ENCODE data around the gene NOTCH4. TPM values are rescaled to one million over a fixed set of nuclear protein-coding genes. Genes with fewer than 3 reads are reported as not detected.
"Not testable (repeated sequence)": the region's sequence is repeated elsewhere in the genome, so short reads cannot be mapped to it uniquely, and the experiment has no call there.

Gene NOTCH4
- total and polyA plus RNA-seq, 8 donors: 3.1 to 45.2 (median 5.9) TPM

DNA sequence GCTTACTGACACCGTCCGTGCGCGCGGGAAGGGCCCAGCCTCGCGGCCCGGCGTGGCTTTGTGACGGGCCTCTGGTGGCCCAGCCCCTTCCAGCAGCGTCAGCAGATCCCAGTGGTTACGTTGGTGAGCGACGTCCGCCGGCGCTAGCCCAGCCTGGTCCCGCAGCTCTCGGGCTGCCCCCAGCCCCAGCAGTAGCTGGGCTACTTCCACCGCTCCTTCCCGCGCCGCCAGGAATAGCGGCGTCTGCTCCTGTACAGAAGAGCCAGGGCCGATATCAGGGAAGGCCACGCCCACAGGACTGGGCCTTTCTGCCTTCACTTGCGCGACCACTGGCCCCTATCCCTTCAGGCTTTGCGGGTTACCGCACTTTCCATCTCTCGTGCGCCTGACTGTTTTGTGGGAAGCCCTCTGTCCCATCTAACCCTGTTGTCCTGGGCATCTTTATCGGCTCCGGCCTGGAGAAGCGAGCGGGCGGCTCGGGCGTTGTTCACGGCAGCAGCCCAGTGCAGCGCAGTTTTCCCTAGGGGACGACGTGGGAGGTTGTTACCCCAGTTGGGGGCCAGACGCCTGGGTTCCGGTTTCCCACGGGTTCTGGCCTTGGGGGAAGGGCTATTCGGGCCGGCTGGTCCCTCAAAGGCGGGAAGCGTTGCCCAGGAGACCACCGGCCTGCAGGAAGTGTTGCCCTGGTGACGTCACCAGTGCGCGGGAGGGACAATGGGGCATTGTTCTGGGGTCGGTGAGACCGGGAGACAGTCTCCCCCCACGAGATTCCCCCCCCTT is 27.8 kb downstream of the NOTCH4 start:
- 0% methylated on average over 55 to 58 of the region's 58 CpGs for WGBS, 2 donors
- Histone ChIP-seq H3K4me3 (peak overlapping the region; percentile 58 to 83 (median 68)), H3K27me3 (no peaks in the 10 kb centered on the region), H3K9me3 (no peaks in the 10 kb centered on the region), H3K36me3 (no peaks in the 10 kb centered on the region), H3K27ac (peak overlapping the region; percentile 99 to 100 (median 100)), H3K4me1 (peaks cover 0 to 16% (median 0%) of the 10 kb centered on the region in 3 donors)
- intact Hi-C loops (cut with DNase I): no loop called here
- TF ChIP-seq, protein P1, sequence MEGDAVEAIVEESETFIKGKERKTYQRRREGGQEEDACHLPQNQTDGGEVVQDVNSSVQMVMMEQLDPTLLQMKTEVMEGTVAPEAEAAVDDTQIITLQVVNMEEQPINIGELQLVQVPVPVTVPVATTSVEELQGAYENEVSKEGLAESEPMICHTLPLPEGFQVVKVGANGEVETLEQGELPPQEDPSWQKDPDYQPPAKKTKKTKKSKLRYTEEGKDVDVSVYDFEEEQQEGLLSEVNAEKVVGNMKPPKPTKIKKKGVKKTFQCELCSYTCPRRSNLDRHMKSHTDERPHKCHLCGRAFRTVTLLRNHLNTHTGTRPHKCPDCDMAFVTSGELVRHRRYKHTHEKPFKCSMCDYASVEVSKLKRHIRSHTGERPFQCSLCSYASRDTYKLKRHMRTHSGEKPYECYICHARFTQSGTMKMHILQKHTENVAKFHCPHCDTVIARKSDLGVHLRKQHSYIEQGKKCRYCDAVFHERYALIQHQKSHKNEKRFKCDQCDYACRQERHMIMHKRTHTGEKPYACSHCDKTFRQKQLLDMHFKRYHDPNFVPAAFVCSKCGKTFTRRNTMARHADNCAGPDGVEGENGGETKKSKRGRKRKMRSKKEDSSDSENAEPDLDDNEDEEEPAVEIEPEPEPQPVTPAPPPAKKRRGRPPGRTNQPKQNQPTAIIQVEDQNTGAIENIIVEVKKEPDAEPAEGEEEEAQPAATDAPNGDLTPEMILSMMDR (IDR thresholded peaks at IDR 0.05): peak in 1 of 4 donors; percentile 20
- DNase-seq (peak; percentile 85 to 94 (median 88)), FAIRE-seq (no peak), ATAC-seq (peak; percentile 41 to 63 (median 48))

DNA sequence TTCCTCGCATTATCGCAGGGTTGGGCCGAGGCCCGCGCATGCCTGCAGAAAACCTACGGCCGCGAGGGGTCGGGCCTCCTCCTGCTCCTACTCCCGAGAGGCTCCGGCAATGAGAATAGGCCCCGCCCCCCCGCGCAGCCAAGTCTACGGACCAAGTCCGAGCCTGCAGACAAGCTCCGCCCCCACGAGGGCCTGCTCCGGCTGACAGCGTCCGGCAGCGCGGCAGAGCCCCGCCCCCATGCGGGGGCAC is 28.3 kb downstream of the NOTCH4 start:
- H3K9me3 ChIP-seq: no peaks in the 10 kb centered on the region
- ATAC-seq (peak; percentile 86 to 93 (median 88)), FAIRE-seq (peak; percentile 88), DNase-seq (peak; percentile 100)
- H3K27ac ChIP-seq: peak overlapping the region; percentile 99 to 100 (median 100)
- 0 to 1% methylated on average over 25 of the region's 25 CpGs for WGBS, 2 donors
- TF ChIP-seq, protein P1 (IDR thresholded peaks at IDR 0.05): peak; percentile 45 to 66 (median 57)
- peaks cover 0 to 18% (median 3%) of the 10 kb centered on the region in 3 donors for H3K4me1 ChIP-seq
- peak overlapping the region in 3 of 4 donors; percentile 58 to 83 (median 58) for H3K4me3 ChIP-seq
- H3K27me3 ChIP-seq: no peaks in the 10 kb centered on the region
- intact Hi-C loops (cut with DNase I): no loop called here
- no peaks in the 10 kb centered on the region for H3K36me3 ChIP-seq

DNA sequence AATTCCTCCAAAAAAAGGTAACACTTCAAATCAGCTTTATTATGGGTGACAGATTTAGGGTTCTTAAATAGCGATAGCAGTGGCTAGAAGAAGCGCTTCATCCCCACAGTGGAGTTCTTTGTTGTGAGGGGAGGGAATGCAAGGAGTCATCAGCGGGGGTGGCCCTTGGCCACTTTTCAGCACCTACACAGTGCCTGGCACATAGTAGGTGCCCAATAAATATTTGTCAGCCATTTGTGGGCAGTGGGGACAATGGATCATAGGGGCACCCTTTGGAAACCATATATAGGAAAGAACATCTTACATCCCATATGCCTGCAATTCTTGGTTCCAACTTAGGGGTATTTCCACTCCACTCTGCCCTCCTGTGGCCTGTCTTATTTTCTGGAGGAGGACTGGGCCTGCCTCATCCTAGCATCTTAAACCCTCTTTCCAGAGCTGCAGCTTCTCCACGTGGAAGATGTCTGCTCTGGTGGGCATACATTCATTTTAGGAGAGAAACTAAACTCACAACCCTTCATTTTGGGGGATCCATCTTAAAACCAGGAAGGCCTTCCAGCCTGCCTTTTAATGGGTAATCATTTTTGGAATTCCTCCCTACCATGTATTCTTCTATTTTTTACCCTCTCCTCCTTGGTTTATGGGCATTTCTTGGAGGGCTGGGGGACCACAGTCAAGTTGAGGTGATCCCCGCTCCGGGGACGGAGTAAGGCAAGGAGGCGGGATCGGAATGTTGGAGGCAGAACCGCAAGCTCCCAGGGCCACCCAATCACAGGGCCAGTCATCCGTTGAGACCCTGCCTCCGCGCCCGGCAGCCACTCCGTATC is 28.8 kb downstream of the NOTCH4 start:
- ATAC-seq (peak in 2 of 4 donors; percentile 5 to 8), FAIRE-seq (no peak), DNase-seq (peak in 1 of 6 donors; percentile 61)
- Histone ChIP-seq H3K9me3 (no peaks in the 10 kb centered on the region), H3K27ac (peak overlapping the region; percentile 41 to 100 (median 92)), H3K27me3 (no peaks in the 10 kb centered on the region), H3K36me3 (no peaks in the 10 kb centered on the region), H3K4me1 (peaks cover 0 to 18% (median 6%) of the 10 kb centered on the region in 3 donors), H3K4me3 (peak overlapping the region in 2 of 4 donors; percentile 26 to 41)
- intact Hi-C loops (cut with DNase I): no loop called here
- TF ChIP-seq, protein P1 (IDR thresholded peaks at IDR 0.05): no peak
- 17% methylated on average over 15 of the region's 15 CpGs for WGBS, 2 donors

DNA sequence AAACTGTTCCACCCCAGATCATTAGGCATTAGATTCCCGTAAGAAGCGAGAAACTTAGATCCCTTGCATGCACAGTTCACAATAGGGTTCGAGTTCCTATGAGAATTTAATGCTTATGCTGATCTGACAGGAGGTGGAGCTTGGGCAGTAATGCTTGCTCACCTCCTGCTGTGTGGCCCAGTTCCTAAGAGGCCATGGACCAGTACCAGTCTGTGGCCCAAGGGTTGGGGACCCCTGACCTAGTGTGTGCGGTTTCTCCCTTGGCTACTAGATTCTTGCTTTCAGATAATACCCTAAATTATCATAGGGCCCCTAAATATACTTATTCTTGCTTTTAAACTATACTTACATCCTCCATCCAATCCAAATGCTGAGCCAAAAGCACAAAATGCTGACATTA is 29.5 kb downstream of the NOTCH4 start:
- FAIRE-seq: no peak
- 85 to 91% methylated on average over 4 of the region's 4 CpGs for WGBS, 2 donors
- TF ChIP-seq, protein P1 (IDR thresholded peaks at IDR 0.05): no peak

DNA sequence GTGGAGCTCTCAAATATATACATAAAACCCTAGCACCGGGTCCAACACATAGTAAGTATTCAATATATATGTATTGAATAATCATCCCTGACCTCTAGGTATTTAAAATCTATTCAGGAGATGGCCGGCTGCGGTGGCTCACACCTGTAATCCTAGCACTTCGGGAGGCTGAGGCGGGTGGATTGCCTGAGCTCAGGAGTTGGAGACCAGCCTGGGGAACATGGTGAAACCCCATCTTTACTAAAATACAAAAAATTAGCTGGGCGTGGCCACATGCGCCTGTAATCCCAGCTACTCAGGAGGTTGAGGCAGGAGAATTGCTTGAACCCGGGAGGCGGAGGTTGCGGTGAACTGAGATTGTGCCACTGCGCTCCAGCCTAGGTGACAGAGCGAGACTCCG is 30.8 kb downstream of the NOTCH4 start:
- H3K36me3 ChIP-seq; H3K9me3 ChIP-seq; FAIRE-seq; intact Hi-C loops (cut with DNase I); H3K27me3 ChIP-seq; ATAC-seq: not testable (repeated sequence)
- Histone ChIP-seq H3K4me3 (peak overlapping the region in 1 of 4 donors; percentile 71), H3K4me1 (peaks cover 0 to 18% (median 6%) of the 10 kb centered on the region in 3 donors), H3K27ac (peak overlapping the region in 2 of 4 donors; percentile 44 to 92)
- 76 to 88% methylated on average over 13 of the region's 13 CpGs for WGBS, 2 donors
- peak in 1 of 6 donors; percentile 11 for DNase-seq

More for the DNA sequence above, 29.5 kb downstream of the NOTCH4 start:
- no peaks in the 10 kb centered on the region for H3K36me3 ChIP-seq
- DNase-seq: no peak
- intact Hi-C loops (cut with DNase I): no loop called here
- no peak overlapping the region for H3K4me3 ChIP-seq
- no peaks in the 10 kb centered on the region for H3K9me3 ChIP-seq
- peak overlapping the region in 1 of 4 donors; percentile 85 for H3K27ac ChIP-seq
- peaks cover 0 to 18% (median 6%) of the 10 kb centered on the region in 3 donors for H3K4me1 ChIP-seq
- ATAC-seq: no peak
- no peaks in the 10 kb centered on the region for H3K27me3 ChIP-seq

Measured in pancreas (tissue), 10 donors.